ENCODE measurements around the gene INTS4.
"Not testable (repeated sequence)": the region's sequence is repeated elsewhere in the genome, so short reads cannot be mapped to it uniquely, and the experiment has no call there.

Gene INTS4

DNA sequence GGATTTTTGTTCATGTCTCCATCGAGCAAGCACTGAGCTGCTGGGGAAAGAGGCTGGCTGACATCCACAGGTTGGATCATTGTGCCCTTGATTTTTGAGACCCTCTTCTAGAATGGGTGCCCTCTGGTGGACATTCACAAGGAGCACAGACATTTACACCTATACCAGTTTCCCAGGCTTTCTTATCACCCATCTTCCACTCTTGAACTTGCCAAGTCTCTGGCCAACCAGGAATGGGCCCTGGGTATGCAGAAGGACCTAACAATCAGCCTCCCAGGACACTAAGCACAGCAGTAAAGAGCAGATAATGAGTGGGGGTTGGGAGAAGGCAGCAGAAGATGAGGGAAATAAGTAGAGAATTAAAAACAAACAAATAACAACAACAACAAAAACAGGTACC is 5.7 kb upstream of the INTS4 start:
- TF ChIP-seq, protein P1, sequence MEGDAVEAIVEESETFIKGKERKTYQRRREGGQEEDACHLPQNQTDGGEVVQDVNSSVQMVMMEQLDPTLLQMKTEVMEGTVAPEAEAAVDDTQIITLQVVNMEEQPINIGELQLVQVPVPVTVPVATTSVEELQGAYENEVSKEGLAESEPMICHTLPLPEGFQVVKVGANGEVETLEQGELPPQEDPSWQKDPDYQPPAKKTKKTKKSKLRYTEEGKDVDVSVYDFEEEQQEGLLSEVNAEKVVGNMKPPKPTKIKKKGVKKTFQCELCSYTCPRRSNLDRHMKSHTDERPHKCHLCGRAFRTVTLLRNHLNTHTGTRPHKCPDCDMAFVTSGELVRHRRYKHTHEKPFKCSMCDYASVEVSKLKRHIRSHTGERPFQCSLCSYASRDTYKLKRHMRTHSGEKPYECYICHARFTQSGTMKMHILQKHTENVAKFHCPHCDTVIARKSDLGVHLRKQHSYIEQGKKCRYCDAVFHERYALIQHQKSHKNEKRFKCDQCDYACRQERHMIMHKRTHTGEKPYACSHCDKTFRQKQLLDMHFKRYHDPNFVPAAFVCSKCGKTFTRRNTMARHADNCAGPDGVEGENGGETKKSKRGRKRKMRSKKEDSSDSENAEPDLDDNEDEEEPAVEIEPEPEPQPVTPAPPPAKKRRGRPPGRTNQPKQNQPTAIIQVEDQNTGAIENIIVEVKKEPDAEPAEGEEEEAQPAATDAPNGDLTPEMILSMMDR (IDR thresholded peaks at IDR 0.05; ENCODE audit: low read depth, low read length), result peak; percentile 54

DNA sequence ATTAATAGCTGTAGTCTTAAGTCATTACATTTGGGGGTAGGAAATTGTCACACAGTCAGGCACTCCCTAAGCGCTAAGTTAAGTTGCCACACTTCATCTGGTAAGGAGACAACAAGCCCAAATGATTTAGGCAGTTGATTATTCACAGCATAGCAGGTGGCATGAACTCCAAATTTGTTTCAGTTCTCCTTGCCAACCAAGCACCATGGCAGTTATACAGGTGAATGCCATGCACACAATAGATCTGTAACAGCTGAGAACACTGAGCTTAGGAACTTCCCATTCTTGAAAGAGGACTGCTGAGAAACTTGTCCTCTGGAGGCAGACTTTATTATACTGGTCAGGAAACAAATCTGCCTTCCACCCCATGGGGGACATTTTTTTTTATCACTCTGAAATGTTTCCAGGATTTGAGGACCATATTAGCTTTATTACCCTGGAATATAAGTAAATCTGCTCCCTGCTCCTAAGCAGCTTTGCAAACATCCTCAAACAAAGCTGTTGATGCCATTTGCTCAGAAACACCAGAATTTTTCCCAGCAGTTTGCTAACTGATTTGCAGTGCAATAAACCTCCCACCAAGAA is 5.1 kb upstream of the INTS4 start:
- TF ChIP-seq, protein P1 (IDR thresholded peaks at IDR 0.05; ENCODE audit: low read depth, low read length), result no peak
- no peak overlapping the region for H3K4me3 ChIP-seq (ENCODE audit: low read depth, low read length)

More for the DNA sequence above, 5.7 kb upstream of the INTS4 start:
- no peak overlapping the region for H3K4me3 ChIP-seq (ENCODE audit: low read depth, low read length)

DNA sequence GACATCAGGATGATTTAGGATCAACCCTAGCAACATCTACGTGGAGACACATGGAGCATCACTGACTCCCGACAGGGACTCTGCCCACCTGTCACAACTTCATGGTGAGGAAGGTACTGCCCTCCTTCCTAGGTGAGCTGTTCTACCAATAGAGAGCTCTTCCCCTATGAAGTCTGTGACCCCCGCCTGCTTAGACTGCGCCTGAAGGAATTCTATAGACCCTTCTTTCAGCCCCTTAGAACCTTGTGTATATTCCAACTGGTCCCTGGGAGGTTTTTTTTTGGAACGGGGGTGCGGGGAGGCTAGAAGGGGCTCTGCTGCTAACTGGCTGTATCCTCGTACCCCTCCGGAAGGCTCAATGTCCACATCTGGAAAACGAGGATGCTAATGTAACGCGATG is 566 bp downstream of the INTS4 start:
- TF ChIP-seq, protein P1 (IDR thresholded peaks at IDR 0.05; ENCODE audit: low read depth, low read length), result no peak
- H3K4me3 ChIP-seq (ENCODE audit: low read depth, low read length), result peak overlapping the region; percentile 96

DNA sequence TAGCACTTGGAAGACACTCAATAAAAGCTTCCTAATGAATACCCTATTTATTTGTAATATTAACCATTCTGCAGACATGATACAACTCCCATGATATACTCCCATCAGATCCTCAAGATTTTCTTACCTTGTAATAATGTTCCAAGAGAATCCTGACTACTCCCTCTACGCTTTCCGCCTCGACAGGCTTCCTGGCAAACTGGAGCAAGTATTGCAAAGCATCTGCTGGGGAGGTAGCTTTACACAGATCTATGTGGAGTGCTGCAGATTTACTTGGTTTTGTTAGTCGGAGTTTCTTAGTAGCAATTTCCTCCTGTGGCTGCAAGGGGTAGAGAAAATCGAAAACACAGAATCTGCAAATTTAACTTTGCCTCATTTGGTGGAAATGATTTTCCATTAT is 3.5 kb downstream of the INTS4 start:
- no peak overlapping the region for H3K4me3 ChIP-seq (ENCODE audit: low read depth, low read length)
- TF ChIP-seq, protein P1 (IDR thresholded peaks at IDR 0.05; ENCODE audit: low read depth, low read length), result no peak

DNA sequence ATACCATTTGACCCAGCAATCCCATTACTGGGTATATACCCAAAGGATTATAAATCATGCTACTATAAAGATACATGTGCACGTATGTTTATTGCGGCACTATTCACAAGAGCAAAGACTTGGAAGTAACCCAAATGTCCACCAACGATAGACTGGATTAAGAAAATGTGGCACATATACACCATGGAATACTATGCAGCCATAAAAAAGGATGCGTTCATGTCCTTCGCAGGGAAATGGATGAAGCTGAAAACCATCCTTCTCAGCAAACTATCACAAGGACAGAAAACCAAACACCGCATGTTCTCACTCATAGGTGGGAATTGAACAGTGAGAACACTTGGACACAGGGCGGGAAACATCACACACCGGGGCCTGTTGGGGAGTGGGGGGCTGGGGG is 8.0 kb downstream of the INTS4 start:
- H3K4me3 ChIP-seq (ENCODE audit: low read depth, low read length), result not testable (repeated sequence)

DNA sequence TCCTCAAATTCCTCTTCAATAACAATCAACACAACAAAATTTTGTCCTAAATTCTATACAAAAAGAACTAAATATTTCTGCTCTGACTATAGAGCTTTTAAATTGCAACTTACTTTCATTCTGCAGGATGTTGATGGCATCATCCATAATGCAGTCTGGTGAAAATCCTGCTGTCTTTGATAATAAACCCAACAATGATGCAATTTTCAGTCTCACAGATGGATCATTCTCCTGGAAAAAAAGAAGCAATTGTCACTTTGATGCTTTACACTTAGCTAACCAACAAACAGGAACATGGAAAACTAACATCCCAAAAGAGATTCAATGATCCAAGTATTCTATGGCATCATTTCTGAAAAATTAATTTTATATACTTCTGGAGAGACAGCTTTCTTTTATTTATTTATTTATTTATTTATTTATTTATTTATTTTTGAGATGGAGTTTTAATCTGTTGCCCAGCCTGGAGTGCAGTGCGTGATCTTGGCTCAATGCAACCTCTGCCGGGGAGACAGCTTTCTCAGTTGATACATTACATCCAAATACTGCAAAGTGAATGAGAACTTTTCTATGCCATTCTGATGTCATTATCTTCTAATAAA is 13.0 kb downstream of the INTS4 start:
- H3K4me3 ChIP-seq (ENCODE audit: low read depth, low read length), result no peak overlapping the region
- TF ChIP-seq, protein P1 (IDR thresholded peaks at IDR 0.05; ENCODE audit: low read depth, low read length), result no peak

DNA sequence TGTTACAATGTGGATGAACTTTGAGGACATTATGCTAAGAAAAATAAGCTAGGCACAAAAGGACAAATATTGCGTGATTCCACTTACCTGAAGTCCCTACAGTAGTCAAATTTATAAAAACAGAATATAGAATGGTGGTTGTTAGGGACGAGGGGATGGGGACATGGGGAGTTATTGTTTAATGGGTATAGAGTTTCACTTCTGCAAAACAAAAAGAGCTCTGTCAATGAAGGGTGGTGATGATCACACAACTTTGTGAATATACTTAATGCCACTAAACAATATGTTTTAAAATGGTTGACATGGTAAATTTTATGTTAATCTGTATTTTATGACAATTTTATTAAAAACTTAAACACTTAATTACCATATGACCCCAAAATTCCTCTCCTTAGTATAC is 26.1 kb downstream of the INTS4 start:
- TF ChIP-seq, protein P1 (IDR thresholded peaks at IDR 0.05; ENCODE audit: low read depth, low read length), result no peak

DNA sequence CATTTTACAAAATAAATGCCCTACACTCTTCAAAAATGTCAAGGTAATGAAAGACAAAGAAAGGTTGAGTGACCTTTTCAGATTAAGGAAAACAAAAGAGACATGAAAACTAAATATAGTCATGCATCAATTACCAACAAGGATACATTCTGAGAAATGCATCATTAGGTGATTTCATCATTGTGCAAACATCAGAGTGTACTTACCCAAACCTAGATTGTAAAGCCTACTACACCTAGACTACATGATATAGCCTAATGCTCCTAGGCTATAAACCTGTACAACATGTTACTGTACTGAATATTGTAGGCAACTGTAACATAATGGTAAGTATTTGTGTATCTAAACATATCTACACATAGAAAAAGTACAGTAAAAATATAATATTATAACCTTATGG is 26.7 kb downstream of the INTS4 start:
- TF ChIP-seq, protein P1 (IDR thresholded peaks at IDR 0.05; ENCODE audit: low read depth, low read length), result no peak
- no peak overlapping the region for H3K4me3 ChIP-seq (ENCODE audit: low read depth, low read length)

More for the DNA sequence above, 26.1 kb downstream of the INTS4 start:
- H3K4me3 ChIP-seq (ENCODE audit: low read depth, low read length), result no peak overlapping the region

Data from WI38 (cell line).